ENCODE measurements around the gene FN3K. TPM values are rescaled to one million over a fixed set of nuclear protein-coding genes. Genes with fewer than 3 reads are reported as not detected.

Gene FN3K
- polyA plus RNA-seq, 2 of the 4 experiments (the other 2 are of a cell fraction) = 1.3 to 13.2 TPM

DNA sequence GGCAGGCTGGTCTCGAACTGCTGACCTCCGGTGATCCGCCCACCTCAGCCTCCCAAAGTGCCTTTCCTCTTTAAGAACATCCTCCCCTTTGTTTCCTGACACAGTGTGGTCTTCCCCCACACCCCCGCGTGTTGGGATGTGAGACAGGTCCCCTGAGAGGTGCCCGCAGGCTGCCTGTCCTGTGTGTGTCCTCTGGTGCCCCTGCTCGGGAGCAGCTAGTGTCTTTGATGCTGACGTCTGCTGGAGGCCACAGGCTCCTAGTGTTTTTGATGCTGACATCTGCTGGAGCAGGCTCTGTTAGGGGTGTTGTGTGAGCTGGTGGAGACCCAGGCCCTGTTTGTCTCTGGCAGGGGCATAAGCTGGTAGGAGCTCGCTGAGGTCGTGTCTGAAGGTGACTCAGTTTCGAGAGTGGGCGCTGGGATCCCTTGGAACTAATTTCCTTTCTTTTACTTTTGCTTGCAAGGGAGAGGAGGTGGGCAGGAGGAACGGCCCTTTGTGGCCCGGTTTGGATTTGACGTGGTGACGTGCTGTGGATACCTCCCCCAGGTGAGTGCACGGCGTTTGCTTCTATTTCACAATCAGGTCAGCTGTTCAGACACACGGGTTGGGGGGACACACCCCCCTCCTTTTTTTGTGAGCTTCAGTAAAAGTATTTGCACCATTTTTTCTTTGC, 12.9 kb upstream of the FN3K start (continued):
- TF ChIP-seq HOXB5 (CRISPR knock-in tag; IDR thresholded peaks at IDR 0.05) (no peak), EP300 (IDR thresholded peaks at IDR 0.05) (no peak), NPAS2 (CRISPR knock-in tag; IDR thresholded peaks at IDR 0.05; ENCODE audit: borderline replicate concordance) (no peak), ZNF302 (CRISPR knock-in tag; IDR thresholded peaks at IDR 0.05) (no peak), ZFP36 (IDR thresholded peaks at IDR 0.05; ENCODE audit: borderline replicate concordance, partially characterized antibody) (no peak)
- TF ChIP-seq, protein P1, sequence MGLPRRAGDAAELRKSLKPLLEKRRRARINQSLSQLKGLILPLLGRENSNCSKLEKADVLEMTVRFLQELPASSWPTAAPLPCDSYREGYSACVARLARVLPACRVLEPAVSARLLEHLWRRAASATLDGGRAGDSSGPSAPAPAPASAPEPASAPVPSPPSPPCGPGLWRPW (IDR thresholded peaks at IDR 0.05) = no peak
- TF ChIP-seq, protein P2, sequence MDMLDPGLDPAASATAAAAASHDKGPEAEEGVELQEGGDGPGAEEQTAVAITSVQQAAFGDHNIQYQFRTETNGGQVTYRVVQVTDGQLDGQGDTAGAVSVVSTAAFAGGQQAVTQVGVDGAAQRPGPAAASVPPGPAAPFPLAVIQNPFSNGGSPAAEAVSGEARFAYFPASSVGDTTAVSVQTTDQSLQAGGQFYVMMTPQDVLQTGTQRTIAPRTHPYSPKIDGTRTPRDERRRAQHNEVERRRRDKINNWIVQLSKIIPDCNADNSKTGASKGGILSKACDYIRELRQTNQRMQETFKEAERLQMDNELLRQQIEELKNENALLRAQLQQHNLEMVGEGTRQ (IDR thresholded peaks at IDR 0.05) = no peak

GRCh38 chr17:82723169-82723807, 12.1 kb upstream of the FN3K start:
- Histone ChIP-seq H3K27ac (no peak overlapping the region), H3K4me2 (no peak overlapping the region), H3K4me3 (no peak overlapping the region), H3K4me1 (no peaks in the 10 kb centered on the region), H3K9me3 (no peaks in the 10 kb centered on the region)
- FAIRE-seq = no peak
- WGBS (ENCODE audit: missing lambda C conversion rate) = 95% methylated on average over 25 of the region's 26 CpGs
- no peak for DNase-seq (ENCODE audit: low read depth in 1 of 2, low spot score in 1 of 2)
- ATAC-seq = no peak
- peak; percentile 81; the same call in 1 of the 2 replicates for TF ChIP-seq KDM1A (IDR thresholded peaks at IDR 0.05; ENCODE audit: low read depth)
- TF ChIP-seq HOXA7 (CRISPR knock-in tag; IDR thresholded peaks at IDR 0.05) = no peak
- POLR2A ChIA-PET = no interaction called here
- CTCF ChIA-PET = interaction anchor here (0.9 to 2.3 kb wide), 5 partner anchors 10 to 55 kb away, joined by 3 to 11 read pairs (median 4); no protein-coding TSS in a partner anchor

DNA sequence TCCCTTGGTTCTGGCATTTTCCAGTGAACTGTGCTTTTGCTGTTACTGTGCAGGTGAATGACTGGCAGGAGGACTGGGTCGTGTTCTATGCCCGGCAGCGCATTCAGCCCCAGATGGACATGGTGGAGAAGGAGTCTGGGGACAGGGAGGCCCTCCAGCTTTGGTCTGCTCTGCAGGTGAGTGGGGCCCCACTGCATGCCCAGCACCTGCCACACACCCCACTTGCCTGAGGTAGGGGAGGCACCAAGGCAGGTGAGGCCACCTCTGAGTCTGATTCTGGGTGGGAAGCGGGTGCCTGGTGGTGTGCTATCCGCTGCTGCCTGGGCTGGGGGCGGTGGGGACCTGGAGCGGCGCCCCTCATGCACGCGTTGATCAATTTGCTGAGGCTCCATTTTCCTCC, 9.0 kb upstream of the FN3K start:
- Histone ChIP-seq H3K27ac (no peak overlapping the region), H3K4me1 (no peaks in the 10 kb centered on the region), H3K4me2 (no peak overlapping the region), H3K9me3 (no peaks in the 10 kb centered on the region), H3K4me3 (no peak overlapping the region)
- DNase-seq (ENCODE audit: low read depth in 1 of 2, low spot score in 1 of 2) = no peak
- CTCF ChIA-PET = interaction anchor here (0.6 to 6.0 kb wide), 3 partner anchors 11 to 58 kb away, joined by 3 to 23 read pairs (median 3); no protein-coding TSS in a partner anchor
- no peak for FAIRE-seq
- POLR2A ChIA-PET = no interaction called here
- 91% methylated on average over 9 of the region's 10 CpGs for WGBS (ENCODE audit: missing lambda C conversion rate)
- ATAC-seq = no peak; a peak in 1 of 6 replicates
- TF ChIP-seq CHD2 (IDR thresholded peaks at IDR 0.05; ENCODE audit: low read length, partially characterized antibody) = no peak
- TF ChIP-seq NFE2L2 (conservative IDR thresholded peaks at IDR 0.05; ENCODE audit: low read length) = no peak
- no peak for TF ChIP-seq HOXA7 (CRISPR knock-in tag; IDR thresholded peaks at IDR 0.05)

GRCh38 chr17:82729479-82730260, 5.7 kb upstream of the FN3K start:
- POLR2A ChIA-PET = no interaction called here

More at GRCh38 chr17:82729479-82730260, 5.7 kb upstream of the FN3K start:
- 88% methylated on average over 47 of the region's 48 CpGs for WGBS (ENCODE audit: missing lambda C conversion rate)
- H3K4me3 ChIP-seq = no peak overlapping the region
- H3K27ac ChIP-seq = no peak overlapping the region
- peaks cover 21% of the 10 kb centered on the region for H3K9me3 ChIP-seq
- ATAC-seq (peak; percentile 27 to 32; a peak in 3 of 6 replicates), FAIRE-seq (no peak), DNase-seq (ENCODE audit: low read depth in 1 of 2, low spot score in 1 of 2) (no peak)
- H3K4me1 ChIP-seq = no peaks in the 10 kb centered on the region
- CTCF ChIA-PET = interaction anchor here (0.8 to 6.0 kb wide), 6 partner anchors 11 to 61 kb away, joined by 3 to 23 read pairs (median 4); no protein-coding TSS in a partner anchor
- H3K4me2 ChIP-seq = no peak overlapping the region
- TF ChIP-seq FOSB (CRISPR knock-in tag; IDR thresholded peaks at IDR 0.05) = no peak
- no peak for TF ChIP-seq TP53 (CRISPR knock-in tag; IDR thresholded peaks at IDR 0.05)
- TF ChIP-seq TFCP2L1 (CRISPR knock-in tag; IDR thresholded peaks at IDR 0.05) = no peak
- TF ChIP-seq, protein P1 (IDR thresholded peaks at IDR 0.05) = no peak
- TF ChIP-seq CHD2 (IDR thresholded peaks at IDR 0.05; ENCODE audit: low read length, partially characterized antibody) = no peak
- no peak for TF ChIP-seq EHF (CRISPR knock-in tag; IDR thresholded peaks at IDR 0.05)
- no peak for TF ChIP-seq KDM1A (IDR thresholded peaks at IDR 0.05; ENCODE audit: low read depth)
- no peak for TF ChIP-seq NR3C1 (IDR thresholded peaks at IDR 0.05)
- no peak for TF ChIP-seq RNF2 (IDR thresholded peaks at IDR 0.05; ENCODE audit: borderline replicate concordance, low read depth)
- TF ChIP-seq HOXA7 (CRISPR knock-in tag; IDR thresholded peaks at IDR 0.05) = no peak
- TF ChIP-seq PHF8 (IDR thresholded peaks at IDR 0.05; ENCODE audit: borderline replicate concordance, low read depth) = no peak
- no peak for TF ChIP-seq MAZ (IDR thresholded peaks at IDR 0.05; ENCODE audit: borderline replicate concordance, low read depth, low read length)
- TF ChIP-seq RFX5 (IDR thresholded peaks at IDR 0.05) = no peak
- TF ChIP-seq, protein P3, sequence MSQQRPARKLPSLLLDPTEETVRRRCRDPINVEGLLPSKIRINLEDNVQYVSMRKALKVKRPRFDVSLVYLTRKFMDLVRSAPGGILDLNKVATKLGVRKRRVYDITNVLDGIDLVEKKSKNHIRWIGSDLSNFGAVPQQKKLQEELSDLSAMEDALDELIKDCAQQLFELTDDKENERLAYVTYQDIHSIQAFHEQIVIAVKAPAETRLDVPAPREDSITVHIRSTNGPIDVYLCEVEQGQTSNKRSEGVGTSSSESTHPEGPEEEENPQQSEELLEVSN (IDR thresholded peaks at IDR 0.05; ENCODE audit: borderline replicate concordance, low read depth) = no peak
